ENCODE measurements around the gene TNFRSF14. TPM values are rescaled to one million over a fixed set of nuclear protein-coding genes. Genes with fewer than 3 reads are reported as not detected.

The TNFRSF14 gene
- total RNA-seq, 1 donor: 17.7 TPM

GRCh38 chr1:2585318-2586092, 29.3 kb downstream of the TNFRSF14 start:
- no peak for TF ChIP-seq CTCF (IDR thresholded peaks at IDR 0.05; ENCODE audit: insufficient read depth, low read depth, low read length)
- DNase-seq (ENCODE audit: low read depth): peak; percentile 45
- peak overlapping the region; percentile 72 for H3K4me3 ChIP-seq (ENCODE audit: low read depth, low read length)

GRCh38 chr1:2586154-2587070, 30.2 kb downstream of the TNFRSF14 start, which contains the start of gene PRXL2B:
Gene PRXL2B, plus strand, starts transcription at chr1:2586777. Its CDS starts 109 bp downstream, at chr1:2586886.
- peak within 1 kb of the TSS; percentile 72 for H3K4me3 ChIP-seq (ENCODE audit: low read depth, low read length)
- DNase-seq (ENCODE audit: low read depth): peak; percentile 99
- TF ChIP-seq CTCF (IDR thresholded peaks at IDR 0.05; ENCODE audit: insufficient read depth, low read depth, low read length): no peak

GRCh38 chr1:2587071-2587859, 31.1 kb downstream of the TNFRSF14 start:
- no peak for TF ChIP-seq CTCF (IDR thresholded peaks at IDR 0.05; ENCODE audit: insufficient read depth, low read depth, low read length)
- peak overlapping the region; percentile 69 for H3K4me3 ChIP-seq (ENCODE audit: low read depth, low read length)
- DNase-seq (ENCODE audit: low read depth): peak; percentile 23

- TF ChIP-seq CTCF (IDR thresholded peaks at IDR 0.05; ENCODE audit: insufficient read depth, low read depth, low read length): no peak
- peak overlapping the region; percentile 69 for H3K4me3 ChIP-seq (ENCODE audit: low read depth, low read length)
- DNase-seq (ENCODE audit: low read depth): no peak
Measured at GRCh38 chr1:2587860-2588571, 31.8 kb downstream of the TNFRSF14 start.

GRCh38 chr1:2588661-2589430, 32.7 kb downstream of the TNFRSF14 start:
- no peak for DNase-seq (ENCODE audit: low read depth)
- no peak overlapping the region for H3K4me3 ChIP-seq (ENCODE audit: low read depth, low read length)
- no peak for TF ChIP-seq CTCF (IDR thresholded peaks at IDR 0.05; ENCODE audit: insufficient read depth, low read depth, low read length)

Measured in fibroblast of villous mesenchyme (primary cell).